ENCODE measurements around the gene OR4K1.

The OR4K1 gene

GRCh38 chr14:19975291-19975690 lies 44.6 kb downstream of the OR4K1 start, which contains the start of gene OR4K15:
Gene OR4K15, plus strand, starts transcription at chr14:19975591. Its CDS starts 0 bp downstream, at chr14:19975591.
- H3K9me3 Mint-ChIP-seq, result peaks cover 4% of the 10 kb centered on the region
- no peaks in the 10 kb centered on the region for H3K27me3 Mint-ChIP-seq
- ATAC-seq, result no peak
- H3K36me3 Mint-ChIP-seq, result no peaks in the 10 kb centered on the region
- no peaks in the 10 kb centered on the region for H3K4me1 Mint-ChIP-seq
- H3K27ac Mint-ChIP-seq, result no peak within 1 kb of the TSS
- no peak within 1 kb of the TSS for H3K4me3 Mint-ChIP-seq
